BE2C (cell line): ENCODE results near the gene MAPRE3.

Source experiments
- DNase-seq: peaks from one replicate; pipeline ENCODE4 v3.0.0-alpha.2; 2020
- H3K27me3 ChIP-seq: fragments of 250-450 bp; sonication (Bioruptor Pico); 2 replicates; pipeline ENCODE4 v1.5.1; 2020; ENCODE audit warnings: mild to moderate bottlenecking
- H3K36me3 ChIP-seq: fragments of 250-450 bp; sonication (Bioruptor Pico); 2 replicates; pipeline ENCODE4 v1.5.1; 2020; ENCODE audit warnings: mild to moderate bottlenecking
- H3K4me1 ChIP-seq: fragments of 250-450 bp; sonication (Bioruptor Pico); 2 replicates; pipeline ENCODE4 v1.5.1; 2020
- H3K4me3 ChIP-seq: 2 replicates; pipeline ENCODE4 v1.5.1; 2011; ENCODE audit warnings: low read depth, low read length
- H3K9me3 ChIP-seq: fragments of 250-450 bp; sonication (Bioruptor Pico); 2 replicates; pipeline ENCODE4 v1.5.1; 2020
- CTCF ChIP-seq: IDR thresholded peaks from 2 replicates; pipeline ENCODE4 v1.5.1; 2012; ENCODE audit warnings: mild to moderate bottlenecking, low read depth, low read length

Gene MAPRE3

GRCh38 chr2:27051902-27052645 is 81.6 kb downstream of the MAPRE3 start:
- H3K9me3 ChIP-seq = no peaks in the 10 kb centered on the region
- no peaks in the 10 kb centered on the region for H3K27me3 ChIP-seq
- no peaks in the 10 kb centered on the region for H3K4me1 ChIP-seq
- H3K36me3 ChIP-seq = peaks cover 17% of the 10 kb centered on the region
- DNase-seq = peak; percentile 33
- TF ChIP-seq CTCF = no peak
- H3K4me3 ChIP-seq = peak overlapping the region; percentile 79

- no peak for TF ChIP-seq CTCF
- no peak overlapping the region for H3K4me3 ChIP-seq
- H3K9me3 ChIP-seq = no peaks in the 10 kb centered on the region
- H3K4me1 ChIP-seq = no peaks in the 10 kb centered on the region
- no peaks in the 10 kb centered on the region for H3K27me3 ChIP-seq
- DNase-seq = no peak
- peaks cover 19% of the 10 kb centered on the region for H3K36me3 ChIP-seq
Measured at GRCh38 chr2:27053321-27053720, 82.9 kb downstream of the MAPRE3 start.

GRCh38 chr2:27053776-27054175 is 83.3 kb downstream of the MAPRE3 start:
- Histone ChIP-seq H3K27me3 (no peaks in the 10 kb centered on the region), H3K9me3 (no peaks in the 10 kb centered on the region), H3K4me3 (no peak overlapping the region), H3K36me3 (peaks cover 23% of the 10 kb centered on the region), H3K4me1 (no peaks in the 10 kb centered on the region)
- TF ChIP-seq CTCF = no peak
- DNase-seq = no peak

- Histone ChIP-seq H3K27me3 (no peaks in the 10 kb centered on the region), H3K4me3 (no peak overlapping the region), H3K4me1 (peaks cover 4% of the 10 kb centered on the region), H3K9me3 (no peaks in the 10 kb centered on the region), H3K36me3 (peaks cover 28% of the 10 kb centered on the region)
- TF ChIP-seq CTCF = no peak
- DNase-seq = no peak
Measured at GRCh38 chr2:27054721-27055120, 84.3 kb downstream of the MAPRE3 start.

GRCh38 chr2:27057184-27057583 is 86.7 kb downstream of the MAPRE3 start:
- H3K4me1 ChIP-seq = peaks cover 4% of the 10 kb centered on the region
- no peaks in the 10 kb centered on the region for H3K27me3 ChIP-seq
- DNase-seq = no peak
- no peak for TF ChIP-seq CTCF
- H3K36me3 ChIP-seq = peaks cover 28% of the 10 kb centered on the region
- no peaks in the 10 kb centered on the region for H3K9me3 ChIP-seq
- H3K4me3 ChIP-seq = no peak overlapping the region

- no peak for DNase-seq
- H3K36me3 ChIP-seq = peaks cover 35% of the 10 kb centered on the region
- TF ChIP-seq CTCF = no peak
Measured at GRCh38 chr2:27058210-27058609, 87.8 kb downstream of the MAPRE3 start.

More at GRCh38 chr2:27058210-27058609, 87.8 kb downstream of the MAPRE3 start:
- H3K9me3 ChIP-seq = no peaks in the 10 kb centered on the region
- no peaks in the 10 kb centered on the region for H3K27me3 ChIP-seq
- no peak overlapping the region for H3K4me3 ChIP-seq
- H3K4me1 ChIP-seq = peaks cover 7% of the 10 kb centered on the region
